ENCODE results near the gene RRAGC. TPM values are rescaled to one million over a fixed set of nuclear protein-coding genes. Genes with fewer than 3 reads are reported as not detected.

Gene RRAGC
- total RNA-seq, 4 donors from 2014 or later, result 9.9 to 23.3 (median 13.8) TPM

- TF ChIP-seq POLR2A (IDR thresholded peaks at IDR 0.05), result no peak
- Histone ChIP-seq H3K9me3 (no peaks in the 10 kb centered on the region), H3K27me3 (no peaks in the 10 kb centered on the region), H3K4me1 (no peaks in the 10 kb centered on the region), H3K36me3 (no peaks in the 10 kb centered on the region), H3K4me3 (no peak overlapping the region), H3K27ac (no peak overlapping the region)
- DNase-seq, result no peak
Measured at GRCh38 chr1:38829368-38829767, 30.2 kb downstream of the RRAGC start.

DNA sequence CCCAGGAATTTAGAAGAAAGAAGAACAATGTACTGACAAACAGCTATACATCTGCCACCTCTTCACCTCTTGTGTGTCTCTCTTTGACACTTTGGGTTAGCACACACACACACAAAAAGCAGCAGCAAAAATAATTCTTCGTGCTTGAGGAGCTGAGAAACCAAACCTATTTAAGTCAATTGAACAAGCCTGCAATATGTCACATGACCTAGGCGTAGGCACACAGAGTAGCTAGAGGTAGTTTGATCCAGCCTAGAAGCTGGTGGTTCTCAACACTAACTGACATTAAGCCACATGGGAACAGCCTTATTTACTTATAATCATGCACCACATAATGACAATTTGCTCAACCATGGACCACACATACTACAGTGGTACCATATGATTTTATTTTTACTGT, 32.3 kb downstream of the RRAGC start:
- H3K9me3 ChIP-seq, result no peaks in the 10 kb centered on the region
- no peaks in the 10 kb centered on the region for H3K36me3 ChIP-seq
- DNase-seq, result no peak
- H3K4me1 ChIP-seq, result no peaks in the 10 kb centered on the region
- no peak overlapping the region for H3K4me3 ChIP-seq
- no peak for TF ChIP-seq POLR2A (IDR thresholded peaks at IDR 0.05)
- TF ChIP-seq, protein P1, sequence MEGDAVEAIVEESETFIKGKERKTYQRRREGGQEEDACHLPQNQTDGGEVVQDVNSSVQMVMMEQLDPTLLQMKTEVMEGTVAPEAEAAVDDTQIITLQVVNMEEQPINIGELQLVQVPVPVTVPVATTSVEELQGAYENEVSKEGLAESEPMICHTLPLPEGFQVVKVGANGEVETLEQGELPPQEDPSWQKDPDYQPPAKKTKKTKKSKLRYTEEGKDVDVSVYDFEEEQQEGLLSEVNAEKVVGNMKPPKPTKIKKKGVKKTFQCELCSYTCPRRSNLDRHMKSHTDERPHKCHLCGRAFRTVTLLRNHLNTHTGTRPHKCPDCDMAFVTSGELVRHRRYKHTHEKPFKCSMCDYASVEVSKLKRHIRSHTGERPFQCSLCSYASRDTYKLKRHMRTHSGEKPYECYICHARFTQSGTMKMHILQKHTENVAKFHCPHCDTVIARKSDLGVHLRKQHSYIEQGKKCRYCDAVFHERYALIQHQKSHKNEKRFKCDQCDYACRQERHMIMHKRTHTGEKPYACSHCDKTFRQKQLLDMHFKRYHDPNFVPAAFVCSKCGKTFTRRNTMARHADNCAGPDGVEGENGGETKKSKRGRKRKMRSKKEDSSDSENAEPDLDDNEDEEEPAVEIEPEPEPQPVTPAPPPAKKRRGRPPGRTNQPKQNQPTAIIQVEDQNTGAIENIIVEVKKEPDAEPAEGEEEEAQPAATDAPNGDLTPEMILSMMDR (IDR thresholded peaks at IDR 0.05), result no peak
- no peaks in the 10 kb centered on the region for H3K27me3 ChIP-seq
- H3K27ac ChIP-seq, result no peak overlapping the region

DNA sequence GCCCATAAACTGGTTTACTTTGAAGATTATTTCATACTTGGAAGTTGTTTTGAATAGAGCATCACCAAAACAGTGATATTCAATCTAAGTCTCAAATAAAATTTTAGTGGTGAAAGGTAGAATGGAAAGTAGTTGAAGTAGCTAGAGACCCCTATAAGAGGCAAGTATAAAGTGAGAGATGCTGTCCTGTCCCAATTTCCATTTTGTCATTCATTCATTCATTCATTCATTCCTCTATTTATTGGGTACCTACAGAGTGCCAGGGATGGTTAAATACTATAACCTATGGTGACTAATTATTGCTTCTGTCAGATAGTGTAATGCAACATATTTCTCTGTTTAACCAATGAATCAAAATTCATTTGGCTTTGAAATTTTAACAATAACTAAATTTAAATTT, 32.7 kb downstream of the RRAGC start:
- Histone ChIP-seq H3K36me3 (no peaks in the 10 kb centered on the region), H3K4me3 (no peak overlapping the region), H3K4me1 (no peaks in the 10 kb centered on the region), H3K27ac (no peak overlapping the region), H3K27me3 (no peaks in the 10 kb centered on the region), H3K9me3 (no peaks in the 10 kb centered on the region)
- DNase-seq, result no peak
- TF ChIP-seq POLR2A (IDR thresholded peaks at IDR 0.05), result no peak
- TF ChIP-seq, protein P1 (IDR thresholded peaks at IDR 0.05), result no peak

DNA sequence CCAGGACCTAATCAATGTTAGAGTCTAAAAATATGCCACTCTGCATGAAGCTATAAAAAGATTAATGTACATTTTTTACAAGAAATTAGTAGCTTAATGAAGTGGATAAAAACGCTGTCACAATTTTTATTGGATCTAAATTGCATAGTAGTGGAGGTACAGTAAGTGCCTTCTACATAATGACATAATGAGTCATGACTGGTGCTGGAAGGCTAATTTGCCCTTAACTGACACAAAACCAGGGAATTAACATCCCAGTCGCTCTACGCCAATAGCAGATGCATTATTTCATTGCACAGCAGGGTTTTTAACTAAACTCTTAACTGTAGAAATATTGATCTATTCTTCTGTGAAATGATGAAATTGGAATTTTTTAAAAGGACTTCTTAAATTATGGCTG, 33.3 kb downstream of the RRAGC start:
- Histone ChIP-seq H3K4me3 (no peak overlapping the region), H3K9me3 (no peaks in the 10 kb centered on the region), H3K27ac (no peak overlapping the region), H3K27me3 (no peaks in the 10 kb centered on the region), H3K36me3 (no peaks in the 10 kb centered on the region), H3K4me1 (no peaks in the 10 kb centered on the region)
- no peak for TF ChIP-seq POLR2A (IDR thresholded peaks at IDR 0.05)
- TF ChIP-seq, protein P1 (IDR thresholded peaks at IDR 0.05), result no peak
- DNase-seq, result no peak

DNA sequence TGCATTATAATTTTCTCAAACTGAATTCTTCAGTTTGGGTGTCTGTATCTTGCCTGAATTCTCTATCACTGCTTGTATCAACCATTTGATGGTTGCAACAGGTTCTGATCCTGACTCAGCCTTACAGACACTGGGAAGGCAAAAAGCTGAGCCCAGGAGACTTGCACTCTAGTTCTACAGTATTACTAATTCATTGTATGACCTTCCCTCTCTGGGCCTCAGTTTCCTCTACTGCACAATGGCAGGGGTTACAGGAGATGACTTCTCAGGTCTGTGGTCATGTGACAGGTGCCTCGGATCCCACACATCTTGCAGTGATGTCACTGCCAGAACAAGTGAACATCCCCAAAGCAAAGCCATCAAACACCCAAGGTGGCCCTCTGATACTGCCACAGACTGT, 38.7 kb downstream of the RRAGC start:
- Histone ChIP-seq H3K4me1 (peaks cover 0 to 12% (median 5%) of the 10 kb centered on the region in 4 donors), H3K27ac (no peak overlapping the region), H3K36me3 (no peaks in the 10 kb centered on the region), H3K9me3 (no peaks in the 10 kb centered on the region), H3K27me3 (peaks cover 0 to 16% of the 10 kb centered on the region in 2 donors), H3K4me3 (no peak overlapping the region)
- no peak for DNase-seq
- TF ChIP-seq, protein P1 (IDR thresholded peaks at IDR 0.05), result no peak
- no peak for TF ChIP-seq POLR2A (IDR thresholded peaks at IDR 0.05)

DNA sequence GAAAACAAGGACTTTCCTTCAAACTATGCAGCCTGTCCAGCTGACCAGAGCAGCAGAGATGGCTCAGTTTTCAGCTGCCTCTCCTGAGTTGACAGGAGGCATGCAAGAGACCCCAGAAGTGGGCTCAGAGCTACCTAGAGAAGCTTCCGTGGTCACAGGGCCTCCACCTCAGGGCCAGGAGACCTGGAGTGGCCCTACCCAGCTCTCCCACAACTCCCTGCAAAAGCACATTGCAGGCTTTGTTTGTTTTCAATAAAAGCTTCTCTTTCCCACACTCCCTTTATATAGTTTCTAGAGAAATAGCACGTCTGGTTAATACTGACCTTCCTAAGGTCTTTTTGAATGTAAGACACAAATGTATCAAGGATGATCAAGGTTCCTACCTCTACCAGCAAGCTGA, 40.1 kb downstream of the RRAGC start:
- no peak overlapping the region for H3K27ac ChIP-seq
- TF ChIP-seq, protein P1 (IDR thresholded peaks at IDR 0.05), result no peak
- no peak for TF ChIP-seq POLR2A (IDR thresholded peaks at IDR 0.05)
- no peak overlapping the region for H3K4me3 ChIP-seq
- no peaks in the 10 kb centered on the region for H3K36me3 ChIP-seq
- H3K9me3 ChIP-seq, result no peaks in the 10 kb centered on the region
- peaks cover 0 to 12% (median 5%) of the 10 kb centered on the region in 4 donors for H3K4me1 ChIP-seq
- no peak for DNase-seq
- peaks cover 0 to 16% of the 10 kb centered on the region in 2 donors for H3K27me3 ChIP-seq

Measured in Peyer's patch (tissue), 4 donors.